PC-9 (cell line): ENCODE measurements around the gene GLT1D1. TPM values are rescaled to one million over a fixed set of nuclear protein-coding genes. Genes with fewer than 3 reads are reported as not detected.
"Not testable (repeated sequence)": the region's sequence is repeated elsewhere in the genome, so short reads cannot be mapped to it uniquely, and the experiment has no call there.

Experiments used
- BruUV-seq: library from RNA; stranded (reverse); fragments of 400-500 nt; replicated peaks from 2 replicates; lab custom pipeline; 2021; lab: Mats Ljungman, UMichigan
- CTCF ChIA-PET: fragments of 300-600 bp; sonication (Branson Sonifier 250); formaldehyde crosslinking; loops from one replicate; lab custom pipeline; 2022; ENCODE audit warnings: antibody characterized with exemption; lab: Charles Lee
- POLR2A ChIA-PET: fragments of 300-600 bp; sonication (Branson Sonifier 250); formaldehyde crosslinking; loops from one replicate; lab custom pipeline; 2022; ENCODE audit warnings: antibody characterized with exemption; ENCODE audit not compliant: unreplicated experiment; lab: Charles Lee
- DNase-seq, 2 experiments: peaks; one replicate each; pipeline versions ENCODE4 v3.0.0 to v3.0.0-alpha.2; 2015 to 2022; ENCODE audit warnings: mixed read lengths in 1 of 2
- H2AFZ ChIP-seq: fragments of 200-600 bp; sonication (generic); 2 replicates; pipeline ENCODE4 v1.8.1; 2017; ENCODE audit warnings: antibody characterized with exemption
- H3F3A ChIP-seq: fragments of 200-600 bp; sonication (generic); 2 replicates; pipeline ENCODE4 v1.8.1; 2017; ENCODE audit warnings: antibody characterized with exemption, mild to moderate bottlenecking, low read depth; ENCODE audit not compliant: insufficient read depth
- H3K27ac ChIP-seq: fragments of 200-600 bp; sonication (generic); 2 replicates; pipeline ENCODE4 v1.6.1; 2016; ENCODE audit warnings: mixed run types
- H3K27me3 ChIP-seq: fragments of 200-600 bp; sonication (generic); 2 replicates; pipeline ENCODE4 v1.6.1; 2016; ENCODE audit warnings: low read depth, mixed run types; ENCODE audit not compliant: insufficient read depth
- H3K36me3 ChIP-seq: fragments of 200-600 bp; sonication (generic); 2 replicates; pipeline ENCODE4 v1.6.1; 2016; ENCODE audit warnings: low read depth, mixed run types
- H3K4me1 ChIP-seq: fragments of 200-600 bp; sonication (generic); replicated peaks from 2 replicates; pipeline ENCODE4 v1.6.1; 2016; ENCODE audit warnings: mixed run types; ENCODE audit not compliant: insufficient read depth
- H3K4me2 ChIP-seq: fragments of 200-600 bp; sonication (generic); 2 replicates; pipeline ENCODE4 v1.6.1; 2017; ENCODE audit warnings: mixed run types
- H3K4me3 ChIP-seq: fragments of 200-600 bp; sonication (generic); 2 replicates; pipeline ENCODE4 v1.6.1; 2016; ENCODE audit warnings: mixed run types
- H3K79me2 ChIP-seq: fragments of 200-600 bp; sonication (generic); 2 replicates; pipeline ENCODE4 v1.6.1; 2017; ENCODE audit warnings: low read depth, mixed run types
- H3K9me2 ChIP-seq: fragments of 200-600 bp; sonication (generic); 2 replicates; pipeline ENCODE4 v1.8.1; 2017; ENCODE audit warnings: mild to moderate bottlenecking; ENCODE audit not compliant: insufficient read depth
- H3K9me3 ChIP-seq: fragments of 200-600 bp; sonication (generic); 2 replicates; pipeline ENCODE4 v1.8.1; 2016; ENCODE audit warnings: low read depth; ENCODE audit not compliant: insufficient read depth
- H4K20me1 ChIP-seq: fragments of 200-600 bp; sonication (generic); 2 replicates; pipeline ENCODE4 v1.8.1; 2017; ENCODE audit not compliant: insufficient read depth
- EZH2 ChIP-seq: fragments of 200-600 bp; sonication (generic); IDR thresholded peaks from 2 replicates; pipeline ENCODE4 v1.8.0; 2017; ENCODE audit warnings: antibody characterized with exemption, low read depth
- intact Hi-C: fragments of 100-400 bp; cut with micrococcal nuclease; formaldehyde crosslinking; loops from one replicate; pipeline ENCODE4 v1.10.0; 2022; ENCODE audit not compliant: unreplicated experiment
- total RNA-seq: library from RNA; stranded (reverse); gene quantifications from 2 replicates; pipeline ENCODE4 v1.2.3, GENCODE V29; 2021
- TF ChIP-seq, protein P1 (sequence below): fragments of 200-600 bp; sonication (generic); conservative IDR thresholded peaks from 2 replicates; pipeline ENCODE4 v1.6.1; 2017; ENCODE audit warnings: mixed run types, antibody characterized with exemption, mild to moderate bottlenecking, moderate library complexity

GLT1D1 gene
- total RNA-seq, 1 experiment from 2014 or later: not detected

DNA sequence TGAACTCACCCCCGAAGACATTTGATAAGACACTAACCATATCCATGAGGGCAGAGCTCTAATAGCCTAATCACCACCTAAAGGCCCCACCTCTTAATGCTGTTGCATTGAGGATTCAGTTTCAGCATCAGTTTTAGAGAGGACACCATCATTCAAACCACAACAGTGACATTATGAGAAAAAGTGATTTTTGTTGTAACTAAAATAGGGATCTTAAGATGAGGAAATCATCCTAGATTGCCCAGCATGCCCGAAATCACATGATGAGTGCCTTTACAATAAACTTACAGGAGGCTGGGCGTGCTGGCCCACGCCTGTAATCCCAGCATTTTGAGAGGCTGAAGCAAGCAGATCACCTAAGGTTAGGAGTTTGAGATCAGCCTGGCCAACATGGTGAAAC is 9.7 kb upstream of the GLT1D1 start:
- CTCF ChIA-PET: no interaction called here
- BruUV-seq: no TSS peak

GRCh38 chr12:128844031-128844635 is 9.1 kb upstream of the GLT1D1 start:
- no peak overlapping the region for H2AFZ ChIP-seq
- ChIA-PET CTCF (no interaction called here), POLR2A (no interaction called here)
- peaks cover 48% of the 10 kb centered on the region for H3K27me3 ChIP-seq
- H3K9me3 ChIP-seq: no peaks in the 10 kb centered on the region
- H3K4me2 ChIP-seq: no peak overlapping the region
- H3K27ac ChIP-seq: no peak overlapping the region
- H3K9me2 ChIP-seq: no peaks in the 10 kb centered on the region
- intact Hi-C loops: no loop called here
- no peaks in the 10 kb centered on the region for H3K36me3 ChIP-seq
- H3K4me3 ChIP-seq: no peak overlapping the region
- H3F3A ChIP-seq: no peaks in the 10 kb centered on the region
- H3K4me1 ChIP-seq: no peaks in the 10 kb centered on the region
- TF ChIP-seq, protein P1, sequence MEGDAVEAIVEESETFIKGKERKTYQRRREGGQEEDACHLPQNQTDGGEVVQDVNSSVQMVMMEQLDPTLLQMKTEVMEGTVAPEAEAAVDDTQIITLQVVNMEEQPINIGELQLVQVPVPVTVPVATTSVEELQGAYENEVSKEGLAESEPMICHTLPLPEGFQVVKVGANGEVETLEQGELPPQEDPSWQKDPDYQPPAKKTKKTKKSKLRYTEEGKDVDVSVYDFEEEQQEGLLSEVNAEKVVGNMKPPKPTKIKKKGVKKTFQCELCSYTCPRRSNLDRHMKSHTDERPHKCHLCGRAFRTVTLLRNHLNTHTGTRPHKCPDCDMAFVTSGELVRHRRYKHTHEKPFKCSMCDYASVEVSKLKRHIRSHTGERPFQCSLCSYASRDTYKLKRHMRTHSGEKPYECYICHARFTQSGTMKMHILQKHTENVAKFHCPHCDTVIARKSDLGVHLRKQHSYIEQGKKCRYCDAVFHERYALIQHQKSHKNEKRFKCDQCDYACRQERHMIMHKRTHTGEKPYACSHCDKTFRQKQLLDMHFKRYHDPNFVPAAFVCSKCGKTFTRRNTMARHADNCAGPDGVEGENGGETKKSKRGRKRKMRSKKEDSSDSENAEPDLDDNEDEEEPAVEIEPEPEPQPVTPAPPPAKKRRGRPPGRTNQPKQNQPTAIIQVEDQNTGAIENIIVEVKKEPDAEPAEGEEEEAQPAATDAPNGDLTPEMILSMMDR: peak; percentile 31; the same call in 1 of the 2 replicates
- TF ChIP-seq EZH2: no peak
- no peaks in the 10 kb centered on the region for H4K20me1 ChIP-seq
- no TSS peak for BruUV-seq
- no peak for DNase-seq
- H3K79me2 ChIP-seq: no peaks in the 10 kb centered on the region

More for the DNA sequence above, 9.7 kb upstream of the GLT1D1 start:
- TF ChIP-seq EZH2: no peak
- TF ChIP-seq, protein P1: no peak
- Histone ChIP-seq H3F3A (no peaks in the 10 kb centered on the region), H3K36me3 (no peaks in the 10 kb centered on the region), H3K27me3 (peaks cover 51% of the 10 kb centered on the region), H3K9me2 (no peaks in the 10 kb centered on the region), H2AFZ (no peak overlapping the region), H3K4me3 (no peak overlapping the region), H3K4me2 (no peak overlapping the region), H3K9me3 (no peaks in the 10 kb centered on the region), H3K4me1 (no peaks in the 10 kb centered on the region), H3K79me2 (no peaks in the 10 kb centered on the region), H4K20me1 (no peaks in the 10 kb centered on the region), H3K27ac (no peak overlapping the region)
- POLR2A ChIA-PET: no interaction called here
- DNase-seq: no peak
- intact Hi-C loops: no loop called here

GRCh38 chr12:128846671-128847070 is 6.6 kb upstream of the GLT1D1 start:
- H3K27me3 ChIP-seq: peaks cover 46% of the 10 kb centered on the region
- H3F3A ChIP-seq, BruUV-seq, H4K20me1 ChIP-seq, H3K79me2 ChIP-seq, CTCF ChIA-PET, H3K9me3 ChIP-seq, DNase-seq, H3K4me2 ChIP-seq, H3K4me3 ChIP-seq, intact Hi-C loops, POLR2A ChIA-PET, H3K27ac ChIP-seq, H3K36me3 ChIP-seq, H2AFZ ChIP-seq, H3K4me1 ChIP-seq, H3K9me2 ChIP-seq: not testable (repeated sequence)

GRCh38 chr12:128848371-128848770 is 4.9 kb upstream of the GLT1D1 start:
- CTCF ChIA-PET: no interaction called here
- POLR2A ChIA-PET: no interaction called here
- no peak overlapping the region for H2AFZ ChIP-seq
- H3K27ac ChIP-seq: no peak overlapping the region
- intact Hi-C loops: no loop called here
- no peak overlapping the region for H3K4me2 ChIP-seq
- TF ChIP-seq, protein P1: no peak
- no peak for TF ChIP-seq EZH2
- H3K9me2 ChIP-seq: no peaks in the 10 kb centered on the region
- no peaks in the 10 kb centered on the region for H3F3A ChIP-seq
- H3K36me3 ChIP-seq: no peaks in the 10 kb centered on the region
- H3K4me3 ChIP-seq: no peak overlapping the region
- H3K4me1 ChIP-seq: no peaks in the 10 kb centered on the region
- H3K79me2 ChIP-seq: no peaks in the 10 kb centered on the region
- H3K27me3 ChIP-seq: peaks cover 43% of the 10 kb centered on the region
- DNase-seq: no peak
- H3K9me3 ChIP-seq: no peaks in the 10 kb centered on the region
- no peaks in the 10 kb centered on the region for H4K20me1 ChIP-seq
- no TSS peak for BruUV-seq

- BruUV-seq, POLR2A ChIA-PET, H3K4me1 ChIP-seq, intact Hi-C loops, H3K36me3 ChIP-seq, CTCF ChIA-PET, H3K79me2 ChIP-seq, H3K9me2 ChIP-seq, H3K4me2 ChIP-seq, H3K4me3 ChIP-seq, H3K27ac ChIP-seq, H4K20me1 ChIP-seq, H3F3A ChIP-seq, DNase-seq, H3K9me3 ChIP-seq, H2AFZ ChIP-seq: not testable (repeated sequence)
- H3K27me3 ChIP-seq: peaks cover 44% of the 10 kb centered on the region
Measured at GRCh38 chr12:128849806-128850205, 3.5 kb upstream of the GLT1D1 start.
